Nephron (organoid): ENCODE measurements around the gene GNRH2.
"Not testable (repeated sequence)": the region's sequence is repeated elsewhere in the genome, so short reads cannot be mapped to it uniquely, and the experiment has no call there.

Experiments used
- H3K27ac Mint-ChIP-seq, 3 experiments: 2 replicates each; pipeline ENCODE4 v1.8.0; 2020; ENCODE audit warnings: mixed read lengths in 3 of 3, mild to moderate bottlenecking in 2 of 3, moderate library complexity in 1 of 3
- H3K27me3 Mint-ChIP-seq: 2 replicates; pipeline ENCODE4 v1.8.0; 2021; ENCODE audit warnings: low read depth, mild to moderate bottlenecking, moderate library complexity, mixed read lengths
- H3K36me3 Mint-ChIP-seq: 2 replicates; pipeline ENCODE4 v1.8.0; 2020; ENCODE audit warnings: low read depth, mixed read lengths
- H3K4me1 Mint-ChIP-seq: 2 replicates; pipeline ENCODE4 v1.8.0; 2020; ENCODE audit warnings: mixed read lengths
- H3K4me3 Mint-ChIP-seq, 3 experiments: 2 replicates each; pipeline ENCODE4 v1.8.0; 2020; ENCODE audit warnings: mild to moderate bottlenecking in 3 of 3, mixed read lengths in 3 of 3, moderate library complexity in 2 of 3
- H3K9me3 Mint-ChIP-seq: 2 replicates; pipeline ENCODE4 v1.8.0; 2020; ENCODE audit warnings: mixed read lengths
- TF ChIP-seq, protein P1 (sequence below), 3 experiments: fragments of 200-600 bp; sonication (generic); IDR thresholded peaks; one replicate each; pipeline ENCODE4 v1.5.0; 2021; ENCODE audit warnings: antibody characterized with exemption in 3 of 3; ENCODE audit not compliant: unreplicated experiment in 3 of 3

The GNRH2 gene

GRCh38 chr20:3010985-3011723 is 32.3 kb upstream of the GNRH2 start:
- no peaks in the 10 kb centered on the region for H3K9me3 Mint-ChIP-seq
- no peak overlapping the region for H3K4me3 Mint-ChIP-seq
- TF ChIP-seq, protein P1, sequence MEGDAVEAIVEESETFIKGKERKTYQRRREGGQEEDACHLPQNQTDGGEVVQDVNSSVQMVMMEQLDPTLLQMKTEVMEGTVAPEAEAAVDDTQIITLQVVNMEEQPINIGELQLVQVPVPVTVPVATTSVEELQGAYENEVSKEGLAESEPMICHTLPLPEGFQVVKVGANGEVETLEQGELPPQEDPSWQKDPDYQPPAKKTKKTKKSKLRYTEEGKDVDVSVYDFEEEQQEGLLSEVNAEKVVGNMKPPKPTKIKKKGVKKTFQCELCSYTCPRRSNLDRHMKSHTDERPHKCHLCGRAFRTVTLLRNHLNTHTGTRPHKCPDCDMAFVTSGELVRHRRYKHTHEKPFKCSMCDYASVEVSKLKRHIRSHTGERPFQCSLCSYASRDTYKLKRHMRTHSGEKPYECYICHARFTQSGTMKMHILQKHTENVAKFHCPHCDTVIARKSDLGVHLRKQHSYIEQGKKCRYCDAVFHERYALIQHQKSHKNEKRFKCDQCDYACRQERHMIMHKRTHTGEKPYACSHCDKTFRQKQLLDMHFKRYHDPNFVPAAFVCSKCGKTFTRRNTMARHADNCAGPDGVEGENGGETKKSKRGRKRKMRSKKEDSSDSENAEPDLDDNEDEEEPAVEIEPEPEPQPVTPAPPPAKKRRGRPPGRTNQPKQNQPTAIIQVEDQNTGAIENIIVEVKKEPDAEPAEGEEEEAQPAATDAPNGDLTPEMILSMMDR (IDR thresholded peaks at IDR 0.05; ENCODE audit: unreplicated experiment in 3 of 3), result no peak
- H3K27me3 Mint-ChIP-seq, result no peaks in the 10 kb centered on the region
- no peak overlapping the region for H3K27ac Mint-ChIP-seq
- H3K4me1 Mint-ChIP-seq, result no peaks in the 10 kb centered on the region
- peaks cover 56% of the 10 kb centered on the region for H3K36me3 Mint-ChIP-seq

DNA sequence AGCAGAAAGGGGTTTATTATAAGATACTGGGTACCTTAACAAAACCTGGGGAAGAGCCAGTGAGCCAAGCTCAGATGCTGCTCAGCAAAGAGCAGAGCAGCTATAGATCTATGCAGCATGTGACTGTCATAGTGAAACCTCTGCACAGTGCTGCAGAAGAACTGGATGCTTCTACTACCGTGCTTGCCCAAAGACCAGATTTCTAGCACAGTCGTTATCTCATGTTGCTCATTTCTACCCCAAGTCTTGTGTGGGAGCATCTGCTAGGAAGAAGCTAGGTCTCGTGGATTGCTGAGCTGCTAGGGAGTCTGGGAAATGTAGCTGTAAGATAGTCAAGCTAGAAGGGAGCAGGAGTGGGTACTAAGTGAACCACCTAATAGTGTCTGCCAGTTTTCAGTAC is 31.7 kb upstream of the GNRH2 start:
- TF ChIP-seq, protein P1 (IDR thresholded peaks at IDR 0.05; ENCODE audit: unreplicated experiment in 3 of 3), result no peak
- Mint-ChIP-seq H3K27me3 (no peaks in the 10 kb centered on the region), H3K27ac (no peak overlapping the region), H3K4me1 (no peaks in the 10 kb centered on the region), H3K9me3 (no peaks in the 10 kb centered on the region), H3K4me3 (no peak overlapping the region), H3K36me3 (peaks cover 59% of the 10 kb centered on the region)

- TF ChIP-seq, protein P1 (IDR thresholded peaks at IDR 0.05; ENCODE audit: unreplicated experiment in 3 of 3), result no peak
- no peaks in the 10 kb centered on the region for H3K27me3 Mint-ChIP-seq
- H3K4me1 Mint-ChIP-seq, result no peaks in the 10 kb centered on the region
Measured at GRCh38 chr20:3013771-3014170, 29.7 kb upstream of the GNRH2 start.

DNA sequence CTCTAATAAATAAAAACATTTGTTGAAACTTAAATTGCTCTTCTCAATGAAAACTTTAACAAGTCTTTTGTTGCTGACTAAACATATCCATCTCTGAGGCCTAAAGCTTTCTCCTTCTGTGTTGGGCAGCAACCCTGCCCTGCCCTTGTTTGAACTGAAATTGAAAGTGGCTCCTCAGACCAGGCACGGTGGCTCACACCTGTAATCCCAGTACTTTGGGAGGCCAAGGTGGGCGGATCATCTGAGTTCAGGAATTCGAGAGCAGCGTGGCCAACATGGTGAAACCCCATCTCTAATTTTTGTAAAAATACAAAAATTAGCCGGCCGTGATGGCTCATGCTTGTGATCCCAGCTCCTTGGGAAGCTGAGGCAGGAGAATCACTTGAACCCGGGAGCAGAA is 29.2 kb upstream of the GNRH2 start:
- Mint-ChIP-seq H3K9me3 (peaks cover 8% of the 10 kb centered on the region), H3K4me3 (no peak overlapping the region), H3K4me1 (no peaks in the 10 kb centered on the region), H3K27me3 (no peaks in the 10 kb centered on the region), H3K36me3 (peaks cover 52% of the 10 kb centered on the region), H3K27ac (no peak overlapping the region)
- TF ChIP-seq, protein P1 (IDR thresholded peaks at IDR 0.05; ENCODE audit: unreplicated experiment in 3 of 3), result no peak

More at GRCh38 chr20:3013771-3014170, 29.7 kb upstream of the GNRH2 start:
- H3K27ac Mint-ChIP-seq, result no peak overlapping the region
- no peak overlapping the region for H3K4me3 Mint-ChIP-seq
- peaks cover 56% of the 10 kb centered on the region for H3K36me3 Mint-ChIP-seq
- H3K9me3 Mint-ChIP-seq, result peaks cover 8% of the 10 kb centered on the region

DNA sequence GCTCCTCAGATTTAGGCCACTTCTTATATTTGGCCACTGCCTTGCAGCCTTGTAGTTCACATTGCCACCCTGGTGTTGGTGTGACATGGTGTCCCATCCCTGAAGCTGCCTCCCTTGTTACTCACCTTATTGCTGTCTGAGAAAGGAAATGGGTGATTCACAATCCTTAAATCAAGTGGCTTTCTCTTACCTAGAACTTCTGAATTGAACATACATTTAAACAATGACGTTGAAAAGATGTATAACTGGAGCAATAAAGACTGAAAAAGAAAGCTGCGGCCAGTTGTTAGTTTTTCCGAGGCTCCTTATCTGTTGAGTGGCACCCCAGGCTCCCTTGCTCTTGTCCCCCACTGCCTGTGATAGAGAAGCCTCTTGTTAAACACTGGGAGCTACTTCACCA is 28.8 kb upstream of the GNRH2 start:
- Mint-ChIP-seq H3K27ac (no peak overlapping the region), H3K27me3 (no peaks in the 10 kb centered on the region), H3K4me3 (no peak overlapping the region), H3K36me3 (peaks cover 51% of the 10 kb centered on the region), H3K4me1 (no peaks in the 10 kb centered on the region), H3K9me3 (peaks cover 8% of the 10 kb centered on the region)
- TF ChIP-seq, protein P1 (IDR thresholded peaks at IDR 0.05; ENCODE audit: unreplicated experiment in 3 of 3), result no peak

- not testable (repeated sequence) for H3K4me1 Mint-ChIP-seq, H3K27me3 Mint-ChIP-seq, H3K9me3 Mint-ChIP-seq, H3K27ac Mint-ChIP-seq, H3K4me3 Mint-ChIP-seq
- peaks cover 54% of the 10 kb centered on the region for H3K36me3 Mint-ChIP-seq
Measured at GRCh38 chr20:3015302-3015701, 28.1 kb upstream of the GNRH2 start.
